NCI-H1930 (cell line): ENCODE results near the gene C19orf85.

Experiments used
- DNase-seq, 2 experiments: peaks; one replicate each; lab custom pipeline; 2025; lab: John Stamatoyannopoulos, UW

Gene C19orf85

DNA sequence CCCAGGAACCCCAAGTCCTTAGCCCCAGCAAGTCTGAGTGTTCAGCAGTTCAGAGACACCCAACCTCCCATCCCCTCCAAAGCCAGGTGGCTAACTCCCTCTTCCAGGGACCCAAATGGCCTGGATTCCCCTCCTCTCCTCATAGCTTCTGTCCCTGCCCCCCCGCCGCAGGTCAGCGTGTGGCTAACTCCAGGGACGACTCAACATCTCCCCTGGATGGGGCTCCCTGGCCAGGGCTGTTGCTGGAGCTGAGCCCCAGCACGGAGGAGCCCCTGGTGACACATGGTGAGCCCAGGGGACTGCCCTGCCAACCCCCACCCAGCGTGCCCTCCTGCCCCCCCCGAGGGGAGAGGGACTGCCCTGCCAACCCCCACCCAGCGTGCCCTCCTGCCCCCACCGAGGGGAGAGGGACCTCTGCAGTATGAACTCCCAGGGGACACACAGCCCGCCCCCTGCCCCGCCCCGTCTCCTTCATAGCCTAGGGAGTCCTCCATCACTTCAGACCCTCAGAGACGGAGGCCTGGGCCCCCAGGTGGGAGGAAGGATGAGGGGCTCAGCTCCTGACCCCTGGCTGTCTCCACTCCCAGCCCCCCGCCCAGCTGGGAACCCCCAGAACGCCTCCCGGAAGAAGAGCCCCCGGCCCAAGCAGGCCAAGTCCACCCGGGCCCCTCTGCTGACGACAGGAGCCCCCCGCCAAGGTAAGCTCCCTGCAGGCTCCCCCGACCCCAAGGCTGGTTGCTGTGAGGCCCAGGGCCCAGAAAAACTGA, 25.3 kb upstream of the C19orf85 start:
- no peak for DNase-seq

GRCh38 chr19:55488986-55489710, 24.6 kb upstream of the C19orf85 start:
- no peak for DNase-seq

DNA sequence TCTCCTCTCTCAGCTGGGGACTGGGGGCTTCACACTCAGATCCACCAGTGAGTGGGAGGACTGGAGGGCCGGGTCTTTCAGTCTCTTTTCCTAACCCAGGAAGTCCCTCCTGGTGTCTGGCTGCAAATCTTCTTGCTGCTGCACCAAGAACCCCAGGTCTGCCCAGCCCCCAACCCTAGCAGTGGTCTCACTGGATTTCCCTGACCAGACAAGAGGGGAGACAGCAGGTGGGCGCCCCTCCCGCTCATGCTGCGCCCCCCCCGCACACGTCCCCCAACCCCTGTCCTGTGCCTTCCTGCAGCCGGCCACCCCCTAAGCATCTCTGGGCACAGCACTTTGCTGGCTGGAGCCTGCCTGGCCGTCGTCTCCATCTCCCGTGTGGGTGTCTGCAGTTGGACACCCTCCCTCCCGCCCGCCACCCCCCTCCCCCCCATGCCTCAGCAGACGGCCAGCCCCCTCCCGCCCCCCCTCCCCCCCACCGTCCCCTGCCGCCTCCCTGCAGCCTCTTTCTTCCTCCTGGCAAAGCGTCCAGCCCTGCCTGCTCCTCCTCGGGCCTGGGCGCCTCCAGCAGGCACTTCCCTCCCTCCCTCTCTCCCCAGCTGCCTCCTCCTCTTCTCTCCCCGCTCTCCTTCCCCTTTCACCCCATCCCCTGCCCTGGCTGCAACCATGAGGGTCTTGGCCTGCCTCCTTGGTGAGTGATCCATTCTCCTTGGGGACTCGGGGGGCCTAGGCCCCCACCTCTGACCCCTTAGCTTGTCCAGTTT, 23.6 kb upstream of the C19orf85 start, which contains the start of gene SSC5D:
Gene SSC5D, plus strand, starts transcription at position 513 of the 764 bp plus-strand sequence. Its CDS starts 154 bp downstream, at position 667.
- DNase-seq, result no peak

DNA sequence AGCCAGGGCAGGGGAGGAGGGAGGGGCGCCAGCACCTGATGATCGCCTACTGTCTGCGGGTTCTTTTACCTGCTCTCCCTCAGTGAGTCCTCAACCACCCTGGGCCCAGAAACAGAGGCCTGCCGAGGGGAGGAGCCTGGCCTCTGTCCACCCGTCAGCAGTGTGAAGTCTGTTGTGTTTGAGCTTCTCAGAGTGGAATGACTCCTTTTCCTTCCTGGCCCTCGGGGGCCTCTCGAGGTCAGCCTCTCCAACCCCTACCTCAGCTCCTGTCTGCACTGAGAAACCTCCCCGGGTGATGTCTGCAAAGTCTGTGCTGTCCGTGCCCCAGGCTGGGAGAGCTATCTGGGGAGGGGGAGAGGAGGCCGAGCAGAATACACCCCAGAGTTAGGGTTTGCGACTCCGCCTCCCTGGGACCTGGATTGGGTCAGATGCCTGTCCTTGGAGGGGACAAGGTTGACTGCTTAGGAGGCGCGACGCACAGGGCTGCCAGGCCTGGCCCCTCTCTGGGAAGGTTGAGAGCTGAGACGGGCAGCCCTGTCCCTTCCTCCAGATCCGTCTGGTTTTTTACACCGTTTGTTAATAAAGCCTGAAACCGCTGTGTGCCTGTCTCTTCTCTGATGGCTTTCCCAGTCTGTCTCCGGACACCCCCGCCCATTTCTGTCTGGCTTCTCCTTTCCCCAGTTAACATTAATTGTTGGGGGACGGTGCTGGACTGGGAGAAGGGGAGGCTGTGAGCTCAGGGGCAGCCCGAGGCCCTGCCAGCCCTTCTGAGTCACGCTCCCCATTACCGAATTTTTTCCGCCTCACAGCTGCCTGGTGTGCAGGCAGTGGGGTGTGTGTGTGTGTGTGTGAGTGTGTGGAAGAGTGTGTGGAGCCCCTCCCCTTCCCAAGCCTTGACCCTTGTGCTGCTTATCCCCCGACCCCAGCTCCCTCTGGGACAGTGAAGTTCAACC, 22.7 kb upstream of the C19orf85 start:
- DNase-seq, result no peak

- no peak for DNase-seq
Observed at GRCh38 chr19:55486043-55486970, 21.8 kb upstream of the C19orf85 start.

- DNase-seq, result no peak
Observed at GRCh38 chr19:55485439-55486011, 21.0 kb upstream of the C19orf85 start.

DNA sequence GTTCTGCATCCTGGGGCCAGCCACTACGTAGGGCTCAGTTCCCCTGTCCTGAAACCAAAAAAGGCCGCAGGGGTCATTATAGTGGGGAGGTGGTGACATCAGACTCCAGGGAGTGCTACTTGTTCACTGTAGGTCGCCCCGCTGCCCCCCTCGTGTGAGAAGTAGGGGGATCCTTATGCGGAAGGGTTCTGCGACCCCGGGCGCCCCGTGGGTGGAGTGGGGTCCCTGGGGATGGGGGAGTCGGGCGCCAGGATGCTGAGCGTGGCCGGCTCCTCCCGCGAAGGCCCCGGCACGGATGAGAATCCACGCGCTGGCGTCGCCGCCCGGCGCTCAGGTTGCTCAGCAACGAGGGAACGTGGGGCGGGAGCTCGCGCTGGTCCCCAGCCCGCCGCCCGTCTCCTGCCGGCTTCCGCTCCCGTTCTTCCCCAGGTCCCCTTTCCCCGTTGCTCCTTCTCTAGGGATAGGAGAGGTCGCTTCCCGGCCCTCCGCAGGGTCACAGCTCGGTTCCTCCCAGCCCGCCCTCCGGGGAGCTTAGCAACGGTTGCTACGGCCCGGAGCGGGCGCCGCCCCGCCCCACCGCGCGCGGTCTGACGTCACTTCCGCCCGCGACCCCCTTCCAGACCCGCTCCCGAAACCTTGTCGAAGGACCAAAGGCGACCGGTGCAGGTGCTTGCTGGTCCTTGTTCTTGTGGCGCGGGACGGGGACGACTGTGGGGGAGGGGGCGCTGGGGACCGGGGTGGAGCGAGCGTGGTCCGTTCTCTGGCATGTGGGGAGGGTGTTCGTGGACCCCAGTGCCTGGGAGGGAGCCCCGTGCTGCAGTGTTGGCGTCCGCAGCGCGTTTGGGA, 20.3 kb upstream of the C19orf85 start, which contains the start of gene NAT14:
Gene NAT14, plus strand, starts transcription at position 596 of the 846 bp plus-strand sequence. CDS start 521 bp downstream, outside the sequence.
- DNase-seq, result peak; percentile 70 to 74

DNA sequence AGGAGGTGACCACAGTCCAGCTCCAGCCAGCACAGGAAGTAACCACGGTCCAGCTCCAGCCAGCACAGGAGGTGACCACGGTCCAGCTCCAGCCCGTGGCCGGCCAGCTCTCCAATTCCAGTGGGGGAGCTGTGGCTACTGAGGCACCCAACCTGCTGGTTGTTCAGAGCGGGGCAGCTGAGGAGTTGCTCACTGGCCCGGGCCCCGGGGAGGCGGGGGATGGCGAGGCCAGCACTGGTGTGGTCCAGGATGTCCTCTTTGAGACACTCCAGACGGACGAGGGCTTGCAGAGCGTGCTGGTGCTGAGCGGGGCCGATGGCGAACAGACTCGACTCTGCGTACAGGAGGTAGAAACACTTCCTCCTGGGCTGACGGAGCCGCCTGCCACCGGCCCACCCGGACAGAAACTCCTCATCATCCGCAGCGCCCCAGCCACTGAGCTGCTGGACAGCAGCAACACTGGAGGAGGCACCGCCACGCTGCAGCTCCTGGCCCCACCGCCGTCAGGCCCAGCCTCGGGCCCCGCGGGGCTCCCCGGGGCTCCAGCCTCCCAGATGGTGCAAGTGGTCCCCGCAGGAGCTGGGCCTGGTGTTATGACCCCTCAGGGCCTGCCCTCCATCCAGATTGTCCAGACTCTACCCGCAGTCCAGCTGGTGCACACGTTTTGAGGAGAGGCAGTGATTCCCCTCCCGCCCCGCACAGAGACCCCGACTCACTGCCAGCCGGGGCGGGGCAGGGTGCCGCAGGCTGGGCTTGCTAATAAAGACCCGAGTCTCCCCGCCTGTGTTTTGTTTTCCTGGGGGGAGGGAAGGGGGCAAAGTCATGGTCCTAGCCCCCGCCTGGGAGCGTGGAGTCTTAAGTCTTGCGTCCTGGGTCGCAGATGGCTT, 19.4 kb upstream of the C19orf85 start:
- DNase-seq, result no peak

GRCh38 chr19:55482967-55483705, 18.6 kb upstream of the C19orf85 start:
- no peak for DNase-seq

DNA sequence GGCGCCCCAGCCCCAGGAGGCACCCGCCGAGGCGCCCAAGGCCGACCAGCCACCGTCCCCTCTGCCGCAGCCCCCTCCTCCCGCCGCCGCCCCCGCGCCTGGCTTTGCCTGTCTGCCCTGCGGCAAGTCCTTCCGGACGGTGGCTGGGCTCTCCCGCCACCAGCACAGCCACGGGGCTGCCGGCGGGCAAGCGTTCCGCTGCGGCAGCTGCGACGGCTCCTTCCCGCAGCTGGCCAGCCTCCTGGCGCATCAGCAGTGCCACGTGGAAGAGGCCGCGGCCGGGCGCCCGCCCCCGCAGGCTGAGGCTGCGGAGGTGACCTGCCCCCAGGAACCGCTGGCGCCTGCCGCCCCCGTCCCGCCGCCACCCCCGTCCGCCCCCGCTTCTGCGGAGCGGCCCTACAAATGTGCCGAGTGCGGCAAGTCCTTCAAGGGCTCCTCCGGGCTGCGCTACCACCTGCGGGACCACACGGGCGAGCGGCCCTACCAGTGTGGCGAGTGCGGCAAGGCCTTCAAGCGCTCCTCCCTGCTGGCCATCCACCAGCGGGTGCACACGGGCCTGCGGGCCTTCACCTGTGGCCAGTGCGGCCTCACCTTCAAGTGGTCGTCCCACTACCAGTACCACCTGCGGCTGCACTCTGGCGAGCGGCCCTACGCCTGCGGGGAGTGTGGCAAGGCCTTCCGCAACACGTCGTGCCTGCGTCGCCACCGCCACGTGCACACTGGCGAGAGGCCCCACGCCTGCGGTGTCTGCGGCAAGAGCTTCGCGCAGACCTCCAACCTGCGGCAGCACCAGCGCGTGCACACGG, 17.8 kb upstream of the C19orf85 start:
- no peak for DNase-seq

DNA sequence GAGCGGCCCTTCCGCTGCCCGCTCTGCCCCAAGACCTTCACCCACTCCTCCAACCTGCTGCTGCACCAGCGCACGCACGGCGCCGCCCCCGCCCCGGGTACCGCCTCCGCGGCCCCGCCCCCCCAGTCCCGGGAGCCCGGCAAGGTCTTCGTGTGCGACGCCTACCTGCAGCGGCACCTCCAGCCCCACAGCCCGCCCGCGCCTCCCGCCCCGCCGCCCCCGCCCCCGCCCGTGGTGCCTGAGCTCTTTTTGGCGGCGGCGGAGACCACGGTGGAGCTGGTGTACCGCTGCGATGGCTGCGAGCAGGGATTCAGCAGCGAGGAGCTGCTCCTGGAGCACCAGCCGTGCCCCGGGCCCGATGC, 17.2 kb upstream of the C19orf85 start:
- DNase-seq, result no peak

DNA sequence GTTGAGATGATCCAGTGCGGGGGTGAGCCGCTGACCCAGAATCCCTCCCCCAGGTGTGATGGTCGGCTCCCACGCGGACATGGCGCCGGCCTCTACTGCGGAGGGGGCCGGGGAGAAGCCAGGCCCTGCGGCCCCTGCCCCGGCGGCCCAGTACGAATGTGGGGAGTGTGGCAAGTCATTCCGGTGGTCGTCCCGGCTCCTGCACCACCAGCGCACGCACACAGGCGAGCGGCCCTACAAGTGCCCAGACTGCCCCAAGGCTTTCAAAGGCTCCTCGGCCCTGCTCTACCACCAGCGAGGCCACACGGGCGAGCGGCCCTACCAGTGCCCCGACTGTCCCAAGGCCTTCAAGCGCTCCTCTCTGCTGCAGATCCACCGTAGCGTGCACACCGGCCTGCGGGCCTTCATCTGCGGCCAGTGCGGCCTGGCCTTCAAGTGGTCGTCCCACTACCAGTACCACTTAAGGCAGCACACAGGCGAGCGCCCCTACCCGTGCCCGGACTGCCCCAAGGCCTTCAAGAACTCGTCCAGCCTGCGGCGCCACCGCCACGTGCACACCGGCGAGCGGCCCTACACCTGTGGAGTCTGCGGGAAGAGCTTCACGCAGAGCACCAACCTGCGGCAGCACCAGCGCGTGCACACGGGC, 16.7 kb upstream of the C19orf85 start:
- no peak for DNase-seq

GRCh38 chr19:55479451-55480230, 15.1 kb upstream of the C19orf85 start:
- DNase-seq, result no peak

- DNase-seq, result no peak
Observed at GRCh38 chr19:55479045-55479444, 14.5 kb upstream of the C19orf85 start.

GRCh38 chr19:55478364-55478763, 13.8 kb upstream of the C19orf85 start:
- no peak for DNase-seq
